GM12874 (cell line): ENCODE results near the gene SYT11.

ENCODE experiments used
- CTCF ChIP-seq: IDR thresholded peaks from 2 replicates; pipeline ENCODE4 v1.5.1; 2011; ENCODE audit warnings: low read depth, mild to moderate bottlenecking, control low read depth, low read length, moderate library complexity; ENCODE audit not compliant: insufficient read depth

The SYT11 gene

GRCh38 chr1:155884031-155884960 is 24.9 kb downstream of the SYT11 start:
- no peak for TF ChIP-seq CTCF

DNA sequence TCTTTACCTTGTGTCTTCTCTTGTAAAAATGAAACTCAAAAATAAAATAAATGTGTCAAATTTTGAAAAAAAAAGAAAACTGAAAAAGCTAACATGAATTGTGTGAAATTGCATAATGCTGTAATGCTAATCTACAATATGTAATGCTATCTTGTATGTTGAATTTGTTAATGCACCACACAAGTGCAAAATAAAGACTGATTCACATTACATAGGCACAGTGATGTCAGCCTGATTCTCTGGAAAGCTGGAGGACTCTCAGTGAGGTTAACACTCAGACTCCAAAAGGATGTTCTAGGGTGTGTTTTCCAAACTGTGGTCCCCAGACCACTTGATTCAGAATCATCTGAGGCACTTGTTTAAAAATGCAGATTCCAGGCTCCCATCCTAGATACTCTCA is 25.6 kb downstream of the SYT11 start:
- TF ChIP-seq CTCF, result no peak

GRCh38 chr1:155888481-155888880 is 29.1 kb downstream of the SYT11 start:
- no peak for TF ChIP-seq CTCF

- TF ChIP-seq CTCF, result no peak
Measured at GRCh38 chr1:155889566-155889965, 30.2 kb downstream of the SYT11 start.

GRCh38 chr1:155890251-155890650 is 30.9 kb downstream of the SYT11 start:
- no peak for TF ChIP-seq CTCF

GRCh38 chr1:155892796-155893195 is 33.4 kb downstream of the SYT11 start:
- TF ChIP-seq CTCF, result no peak

DNA sequence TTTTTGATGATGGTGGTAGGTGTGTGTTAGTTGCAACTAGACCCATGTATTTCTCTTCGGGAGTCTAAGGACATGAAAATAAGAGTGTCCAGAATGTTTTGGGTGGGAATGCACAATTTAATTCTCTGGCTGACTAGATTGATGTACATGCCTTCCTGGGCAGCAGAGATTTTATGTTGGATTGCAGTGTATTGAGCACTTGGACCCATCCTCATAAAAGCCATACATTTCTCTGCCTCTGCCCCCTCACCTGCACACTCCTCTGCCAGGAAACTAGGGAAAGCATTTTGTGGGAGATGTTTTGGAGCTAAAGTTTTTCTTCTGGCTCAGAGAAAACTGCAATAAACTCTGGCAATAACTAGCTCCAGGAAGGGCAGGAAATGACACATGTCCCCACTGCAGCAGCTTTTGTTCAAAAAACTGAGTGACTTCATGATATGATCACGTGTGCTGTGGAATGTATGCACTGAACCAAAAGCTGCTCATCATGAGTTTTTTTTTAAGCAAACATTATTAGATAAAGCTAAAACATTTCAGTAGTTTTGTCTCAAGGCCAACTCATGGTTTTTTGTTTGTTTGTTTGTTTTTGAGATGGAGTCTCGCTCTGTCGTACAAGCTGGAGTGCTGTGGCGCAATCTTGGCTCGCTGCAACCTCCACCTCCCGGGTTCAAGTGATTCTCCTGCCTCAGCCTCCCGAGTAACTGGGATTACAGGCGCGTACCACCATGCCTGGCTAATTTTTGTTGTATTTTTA is 34.2 kb downstream of the SYT11 start:
- TF ChIP-seq CTCF, result no peak
